Heart right ventricle (tissue), 16 donors: ENCODE measurements around the gene CFDP1. TPM values are rescaled to one million over a fixed set of nuclear protein-coding genes. Genes with fewer than 3 reads are reported as not detected.
A peak's percentile ranks its signal among the peaks of the same experiment; 100 is the strongest.

Source experiments
- ATAC-seq, 8 donors: fragments of 200-7000 bp; cut with Tn5 transposase; one replicate each; pipeline ENCODE4 v1.9.1; 2020; ENCODE audit warnings: mild to moderate bottlenecking in 8 of 8, moderate library complexity in 8 of 8, moderate number of reproducible peaks in 1 of 8
- DNase-seq, 2 donors: peaks; one replicate each; pipeline ENCODE4 v3.0.0-alpha.2; 2020
- H3K27ac ChIP-seq, 10 donors: fragments of 200-600 bp; sonication (generic) in 2 of 10; one replicate each; pipeline versions ENCODE4 v1.5.0 to v1.8.0; 2020 to 2022; ENCODE audit warnings: mild to moderate bottlenecking in 3 of 10
- H3K27me3 ChIP-seq, 7 donors: fragments of 200-600 bp; one replicate each; pipeline ENCODE4 v1.8.0; 2021 to 2022; ENCODE audit warnings: mild to moderate bottlenecking in 2 of 7
- H3K36me3 ChIP-seq, 9 donors: fragments of 200-600 bp; sonication (generic) in 1 of 9; one replicate each; pipeline versions ENCODE4 v1.5.0 to v1.8.0; 2020 to 2022; ENCODE audit warnings: mild to moderate bottlenecking in 2 of 9
- H3K4me1 ChIP-seq, 9 donors: fragments of 200-600 bp; sonication (generic) in 1 of 9; one replicate each; pipeline versions ENCODE4 v1.5.0 to v1.8.0; 2020 to 2022; ENCODE audit warnings: mild to moderate bottlenecking in 4 of 9
- H3K4me3 ChIP-seq, 10 donors: fragments of 200-600 bp; sonication (generic) in 2 of 10; one replicate each; pipeline versions ENCODE4 v1.5.0 to v1.8.0; 2020 to 2022; ENCODE audit warnings: mild to moderate bottlenecking in 7 of 10, moderate library complexity in 2 of 10
- H3K9me3 ChIP-seq, 11 donors: fragments of 200-600 bp in 10 of 11; sonication (generic) in 2 of 11; one replicate each; pipeline versions ENCODE4 v1.5.0 to v1.8.0; 2013 to 2022; ENCODE audit warnings: mild to moderate bottlenecking in 2 of 11, control low read depth in 1 of 11, moderate library complexity in 1 of 11
- WGBS, 2 donors: extraction: QIAGEN DNeasy Blood & Tissue Kit; methylation state at CpG; one replicate each; pipeline ENCODE4 v1.1.7; 2013; ENCODE audit warnings: inconsistent platforms in 1 of 2; 5-methylcytosine and 5-hydroxymethylcytosine counted together
- intact Hi-C, 10 donors: fragments of 100-400 bp; cut with DNase I; formaldehyde crosslinking; loops; one replicate each; pipeline versions ENCODE4 v1.11.1 to v1.14.2; 2022
- polyA plus RNA-seq, 2 donors: library from polyadenylated mRNA; stranded (reverse); fragments of 200-250 nt; gene quantifications; one replicate each; pipeline ENCODE4 v1.2.3, GENCODE V29; 2013
- total RNA-seq, 10 donors: library from RNA; stranded (reverse); fragmentation: NEBNext Ultra II Directional in 3 of 10; extraction: Animal tissue kit (Norgen Biotek cat#: 25700) in 3 of 10; gene quantifications; one replicate each; pipeline versions ENCODE4 v1.2.1 to v1.2.4, GENCODE V29; 2021 to 2023
- TF ChIP-seq, protein P1 (sequence below), 9 donors: fragments of 200-600 bp; sonication (generic) in 2 of 9; IDR thresholded peaks; one replicate each; pipeline versions ENCODE4 v1.5.0 to v1.8.0; 2021 to 2022; ENCODE audit warnings: antibody characterized with exemption in 9 of 9, mild to moderate bottlenecking in 5 of 9, moderate library complexity in 1 of 9
- donor health status: Arrhythmogenic right ventricular cardiomyopathy.
- donor health status: ischemic (EF 13 %, LVEDD 7.1; RV severe dilation, severe dysfunction).
- donor health status: healthy with polysubstance abuse.
- donor health status: DM: no; HTN: yes; CAD: no.
- donor health status: DM: no; HTN: no; CAD: no.
- donor health status: ischemic (EF 25% LVEDD 6.9; RV normal size, moderate dysfunction).
- donor health status: ischemic (EF 25% LVEDD 5.7; RV mildly dilated, moderate dysfunction).
- donor health status: healthy.
- donor health status: DM: yes; HTN: yes; CAD: no.
- donor health status: Ischemic cardiomyopathy.
- donor health status: ischemic (EF 35%, LVEDD 5.7; RV mildly dilated, moderate dysfunction).
- donor health status: nonischemic (EF 11% LVEDD 7.7; RV severe dilation, severe dysfunction).
- donor health status: DM: yes; HTN: yes; CAD: no.
- donor health status: PGD.
- donor health status: ischemic (EF 29% LVEDD 5.4; RV normal size, mild dysfunction).
- donor health status: nonischemic (EF 23%, LVEDD 6.1; RV moderate dilation, normal function).

The CFDP1 gene
- total and polyA plus RNA-seq, 12 donors, result 19.0 to 63.6 (median 25.0) TPM

- intact Hi-C loops, result loop anchor here in 2 of 10 donors (1.0 to 5.0 kb wide), 2 partner anchors 30 to 38 kb away; no protein-coding TSS in a partner anchor
- Histone ChIP-seq H3K27me3 (peaks cover 0 to 69% (median 0%) of the 10 kb centered on the region in 7 donors), H3K9me3 (no peaks in the 10 kb centered on the region), H3K36me3 (peaks cover 0 to 6% (median 0%) of the 10 kb centered on the region in 9 donors), H3K27ac (peak overlapping the region; percentile 51 to 99 (median 96)), H3K4me1 (peaks cover 32 to 84% (median 67%) of the 10 kb centered on the region in 9 donors), H3K4me3 (peak overlapping the region in 9 of 10 donors; percentile 70 to 100 (median 85))
- 14 to 28% methylated on average over 8 of the region's 8 CpGs for WGBS, 2 donors
- ATAC-seq, result peak in 6 of 8 donors; percentile 22 to 52 (median 36)
- peak; percentile 38 to 41 for DNase-seq
- TF ChIP-seq, protein P1, sequence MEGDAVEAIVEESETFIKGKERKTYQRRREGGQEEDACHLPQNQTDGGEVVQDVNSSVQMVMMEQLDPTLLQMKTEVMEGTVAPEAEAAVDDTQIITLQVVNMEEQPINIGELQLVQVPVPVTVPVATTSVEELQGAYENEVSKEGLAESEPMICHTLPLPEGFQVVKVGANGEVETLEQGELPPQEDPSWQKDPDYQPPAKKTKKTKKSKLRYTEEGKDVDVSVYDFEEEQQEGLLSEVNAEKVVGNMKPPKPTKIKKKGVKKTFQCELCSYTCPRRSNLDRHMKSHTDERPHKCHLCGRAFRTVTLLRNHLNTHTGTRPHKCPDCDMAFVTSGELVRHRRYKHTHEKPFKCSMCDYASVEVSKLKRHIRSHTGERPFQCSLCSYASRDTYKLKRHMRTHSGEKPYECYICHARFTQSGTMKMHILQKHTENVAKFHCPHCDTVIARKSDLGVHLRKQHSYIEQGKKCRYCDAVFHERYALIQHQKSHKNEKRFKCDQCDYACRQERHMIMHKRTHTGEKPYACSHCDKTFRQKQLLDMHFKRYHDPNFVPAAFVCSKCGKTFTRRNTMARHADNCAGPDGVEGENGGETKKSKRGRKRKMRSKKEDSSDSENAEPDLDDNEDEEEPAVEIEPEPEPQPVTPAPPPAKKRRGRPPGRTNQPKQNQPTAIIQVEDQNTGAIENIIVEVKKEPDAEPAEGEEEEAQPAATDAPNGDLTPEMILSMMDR (IDR thresholded peaks at IDR 0.05), result no peak
These were observed 169.3 kb downstream of the CFDP1 start for GRCh38 chr16:75263963-75264445.

DNA sequence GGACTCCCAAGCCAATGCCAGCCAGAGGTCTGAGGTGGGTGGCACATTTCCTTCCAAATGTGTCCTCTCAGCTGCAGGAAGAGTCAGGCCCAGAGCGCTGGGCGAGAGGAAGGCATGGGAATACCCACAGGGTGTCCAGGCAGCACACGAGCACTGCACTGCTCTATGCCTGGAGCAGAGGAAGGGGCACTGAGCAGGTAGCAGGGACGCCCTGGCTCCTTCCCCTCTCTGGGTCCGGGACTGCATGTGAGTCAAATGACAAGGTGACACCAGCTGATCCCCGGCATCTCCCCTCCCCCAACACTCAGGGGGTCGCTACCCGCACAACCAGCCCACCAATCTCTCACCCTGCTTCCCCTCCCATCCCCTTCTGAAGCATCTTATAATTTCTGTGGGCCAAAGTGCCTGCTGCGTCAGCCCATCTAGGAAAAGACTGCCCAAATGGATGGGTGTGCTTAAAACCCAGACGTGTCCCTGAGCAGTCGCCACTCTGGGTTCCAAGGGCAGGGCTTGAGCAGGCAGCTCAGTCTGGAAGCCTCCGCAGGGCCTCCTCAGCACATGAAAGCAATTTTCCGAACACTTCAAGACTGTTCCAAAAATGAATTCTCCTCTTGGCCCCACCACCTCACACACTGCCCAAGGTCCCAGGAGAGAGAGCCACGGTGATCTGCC, 169.9 kb downstream of the CFDP1 start:
- H3K27ac ChIP-seq, result peak overlapping the region; percentile 51 to 99 (median 96)
- 47 to 58% methylated on average over 14 of the region's 14 CpGs for WGBS, 2 donors
- intact Hi-C loops, result loop anchor here in 1 of 10 donors (5.0 kb wide), 1 partner anchor 39 kb away; no protein-coding TSS in a partner anchor

DNA sequence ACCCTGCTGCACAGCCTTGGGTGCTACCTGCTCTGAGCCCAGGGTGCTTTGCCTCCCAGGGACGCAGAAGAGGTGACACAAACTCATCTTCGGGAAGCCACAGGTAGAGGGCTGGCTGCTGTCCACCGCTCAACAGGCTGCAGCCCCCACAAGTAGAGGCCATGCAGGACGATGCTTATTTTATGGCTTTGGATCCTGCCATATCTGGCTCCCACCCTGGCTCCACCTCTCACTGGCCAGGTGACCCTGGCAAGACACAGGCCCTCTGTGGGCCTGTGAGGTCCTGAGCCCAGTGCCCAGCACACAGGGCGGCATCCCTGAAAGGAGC, 170.5 kb downstream of the CFDP1 start:
- WGBS, 2 donors, result 68% methylated on average over 5 of the region's 5 CpGs
- no peak for ATAC-seq
- intact Hi-C loops, result loop anchor here in 1 of 10 donors (5.0 kb wide), 1 partner anchor 40 kb away; no protein-coding TSS in a partner anchor
- Histone ChIP-seq H3K9me3 (no peaks in the 10 kb centered on the region), H3K36me3 (peaks cover 0 to 6% (median 0%) of the 10 kb centered on the region in 9 donors), H3K27me3 (peaks cover 0 to 72% (median 0%) of the 10 kb centered on the region in 7 donors), H3K4me3 (peak overlapping the region in 3 of 10 donors; percentile 17 to 85 (median 70)), H3K4me1 (peaks cover 44 to 91% (median 74%) of the 10 kb centered on the region in 9 donors), H3K27ac (peak overlapping the region in 9 of 10 donors; percentile 93 to 99 (median 96))
- TF ChIP-seq, protein P1 (IDR thresholded peaks at IDR 0.05), result no peak
- no peak for DNase-seq

More for the DNA sequence above, 169.9 kb downstream of the CFDP1 start:
- peak overlapping the region in 8 of 10 donors; percentile 70 to 100 (median 86) for H3K4me3 ChIP-seq
- ATAC-seq (peak in 2 of 8 donors; percentile 0 to 1), DNase-seq (no peak)
- peaks cover 0 to 70% (median 0%) of the 10 kb centered on the region in 7 donors for H3K27me3 ChIP-seq
- TF ChIP-seq, protein P1 (IDR thresholded peaks at IDR 0.05), result no peak
- H3K4me1 ChIP-seq, result peaks cover 37 to 89% (median 73%) of the 10 kb centered on the region in 9 donors
- H3K36me3 ChIP-seq, result peaks cover 0 to 6% (median 0%) of the 10 kb centered on the region in 9 donors
- no peaks in the 10 kb centered on the region for H3K9me3 ChIP-seq

GRCh38 chr16:75262104-75262799, 171.1 kb downstream of the CFDP1 start:
- WGBS, 2 donors, result 51 to 61% methylated on average over 14 of the region's 14 CpGs
- peak overlapping the region in 1 of 10 donors; percentile 17 for H3K4me3 ChIP-seq

More at GRCh38 chr16:75262104-75262799, 171.1 kb downstream of the CFDP1 start:
- TF ChIP-seq, protein P1 (IDR thresholded peaks at IDR 0.05), result no peak
- H3K27me3 ChIP-seq, result peaks cover 0 to 71% (median 0%) of the 10 kb centered on the region in 7 donors
- H3K27ac ChIP-seq, result peak overlapping the region in 8 of 10 donors; percentile 41 to 99 (median 95)
- ATAC-seq (no peak), DNase-seq (peak; percentile 24 to 51)
- intact Hi-C loops, result loop anchor here in 1 of 10 donors (5.0 kb wide), 1 partner anchor 40 kb away; no protein-coding TSS in a partner anchor
- peaks cover 49 to 91% (median 77%) of the 10 kb centered on the region in 9 donors for H3K4me1 ChIP-seq
- no peaks in the 10 kb centered on the region for H3K9me3 ChIP-seq
- H3K36me3 ChIP-seq, result peaks cover 0 to 6% (median 0%) of the 10 kb centered on the region in 9 donors
